ENCODE data around the gene EGFR.

DNA sequence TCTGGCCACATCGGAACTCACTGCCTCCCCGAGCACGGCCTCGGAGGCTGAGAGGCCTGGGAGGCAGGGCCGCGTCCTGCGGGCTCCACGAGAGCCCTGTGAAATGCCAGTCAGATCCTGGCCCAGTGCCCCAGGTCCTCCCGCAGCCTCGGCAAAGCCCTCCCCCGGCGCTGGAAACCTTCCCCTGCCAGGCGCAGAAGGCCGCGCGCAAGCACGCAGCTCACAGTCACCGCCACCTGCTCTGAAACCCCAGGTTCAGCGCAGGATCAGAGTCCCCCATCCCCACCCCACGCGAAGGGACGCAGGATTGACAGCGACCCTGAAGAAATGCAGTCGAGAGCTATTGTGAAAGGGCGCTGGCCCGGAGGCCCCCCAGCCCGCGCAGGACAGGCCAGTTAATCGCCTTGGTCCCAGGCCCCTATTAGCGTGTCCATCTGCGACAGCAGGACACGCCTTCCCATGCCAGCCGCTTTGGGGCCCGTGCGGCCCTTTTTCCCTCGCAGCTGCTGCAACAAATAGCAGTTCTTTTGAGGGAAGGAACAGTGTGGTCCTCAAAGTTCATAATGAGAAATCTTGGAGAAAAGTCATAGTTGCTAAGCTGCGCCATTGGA lies 13.5 kb upstream of the EGFR start:
- TF ChIP-seq, protein P1, sequence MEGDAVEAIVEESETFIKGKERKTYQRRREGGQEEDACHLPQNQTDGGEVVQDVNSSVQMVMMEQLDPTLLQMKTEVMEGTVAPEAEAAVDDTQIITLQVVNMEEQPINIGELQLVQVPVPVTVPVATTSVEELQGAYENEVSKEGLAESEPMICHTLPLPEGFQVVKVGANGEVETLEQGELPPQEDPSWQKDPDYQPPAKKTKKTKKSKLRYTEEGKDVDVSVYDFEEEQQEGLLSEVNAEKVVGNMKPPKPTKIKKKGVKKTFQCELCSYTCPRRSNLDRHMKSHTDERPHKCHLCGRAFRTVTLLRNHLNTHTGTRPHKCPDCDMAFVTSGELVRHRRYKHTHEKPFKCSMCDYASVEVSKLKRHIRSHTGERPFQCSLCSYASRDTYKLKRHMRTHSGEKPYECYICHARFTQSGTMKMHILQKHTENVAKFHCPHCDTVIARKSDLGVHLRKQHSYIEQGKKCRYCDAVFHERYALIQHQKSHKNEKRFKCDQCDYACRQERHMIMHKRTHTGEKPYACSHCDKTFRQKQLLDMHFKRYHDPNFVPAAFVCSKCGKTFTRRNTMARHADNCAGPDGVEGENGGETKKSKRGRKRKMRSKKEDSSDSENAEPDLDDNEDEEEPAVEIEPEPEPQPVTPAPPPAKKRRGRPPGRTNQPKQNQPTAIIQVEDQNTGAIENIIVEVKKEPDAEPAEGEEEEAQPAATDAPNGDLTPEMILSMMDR (conservative IDR thresholded peaks at IDR 0.05; ENCODE audit: low read depth, low read length), result no peak
- TF ChIP-seq EZH2 (IDR thresholded peaks at IDR 0.05; ENCODE audit: low read length, unreplicated experiment) (no peak), EZH2phosphoT487 (IDR thresholded peaks at IDR 0.05; ENCODE audit: borderline replicate concordance, low read length) (no peak)
